Activated effector memory CD4-positive, alpha-beta T cell treated with anti-CD3 and anti-CD28 coated beads, Interleukin-2, amount 50 U/mL, for 16 hours (primary cell): Measurements from ENCODE around the gene LAMA3.
A peak's percentile ranks its signal among the peaks of the same experiment; 100 is the strongest.

Experiments used
- DNase-seq: peaks from one replicate; pipeline ENCODE4 v3.0.0-alpha.2; 2020

LAMA3 gene

GRCh38 chr18:23825496-23825895 is 136.2 kb downstream of the LAMA3 start:
- no peak for DNase-seq

DNA sequence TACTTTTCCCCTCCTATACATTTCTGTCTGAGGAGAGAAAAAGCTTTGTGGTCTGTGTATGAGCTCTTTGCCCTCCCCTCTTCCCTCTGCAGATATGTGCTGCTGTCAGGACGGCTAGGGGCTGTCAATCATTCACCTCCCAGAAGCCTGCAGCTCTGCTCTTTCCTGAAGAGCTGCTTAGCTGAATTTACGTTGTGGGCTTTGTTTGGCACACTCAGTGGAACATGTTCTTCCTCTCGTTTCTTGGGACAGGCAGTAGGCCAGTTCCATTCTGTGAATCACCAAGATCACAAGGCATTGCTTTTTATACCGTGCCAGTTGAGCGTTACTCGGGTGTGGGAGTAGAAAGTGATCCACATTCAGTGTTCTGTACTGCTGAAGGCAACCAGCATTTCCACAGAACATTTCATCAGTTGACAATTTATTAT is 136.7 kb downstream of the LAMA3 start:
- DNase-seq: no peak

DNA sequence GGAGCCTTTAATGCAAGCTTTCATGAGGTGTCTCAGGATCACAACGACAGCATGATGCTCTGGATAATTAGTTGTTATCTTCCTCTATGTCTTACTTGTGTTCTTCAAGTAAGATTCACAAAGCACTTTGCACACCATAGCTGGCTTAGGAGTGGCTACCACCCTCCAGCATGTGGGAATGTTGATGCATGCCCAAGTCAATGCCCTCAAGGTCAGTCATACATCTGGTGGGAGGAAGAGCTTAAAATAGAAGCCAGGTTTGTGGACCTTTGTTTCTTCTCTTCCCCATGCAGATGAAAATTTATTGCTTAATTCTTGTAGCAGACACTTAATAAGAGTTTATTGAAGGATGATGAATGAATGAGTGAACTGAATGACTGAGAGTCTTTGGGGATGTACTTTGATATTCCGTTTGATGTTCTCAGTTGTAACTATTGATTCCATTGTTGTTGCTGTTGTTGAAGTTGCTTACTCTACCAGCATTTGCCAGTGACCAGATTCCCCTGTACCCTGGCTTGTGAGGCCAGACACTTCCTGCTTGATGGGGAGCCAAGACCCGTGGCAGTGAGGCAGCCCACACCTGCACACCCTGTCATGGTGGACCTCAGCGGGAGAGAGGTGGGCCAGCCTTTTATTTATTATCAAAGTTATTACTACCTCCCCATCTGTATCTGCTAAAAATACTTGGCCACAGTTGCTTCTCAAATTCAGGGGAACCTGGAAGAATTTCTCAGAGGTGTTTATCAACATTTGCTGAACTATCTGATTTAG is 137.8 kb downstream of the LAMA3 start:
- DNase-seq: no peak

DNA sequence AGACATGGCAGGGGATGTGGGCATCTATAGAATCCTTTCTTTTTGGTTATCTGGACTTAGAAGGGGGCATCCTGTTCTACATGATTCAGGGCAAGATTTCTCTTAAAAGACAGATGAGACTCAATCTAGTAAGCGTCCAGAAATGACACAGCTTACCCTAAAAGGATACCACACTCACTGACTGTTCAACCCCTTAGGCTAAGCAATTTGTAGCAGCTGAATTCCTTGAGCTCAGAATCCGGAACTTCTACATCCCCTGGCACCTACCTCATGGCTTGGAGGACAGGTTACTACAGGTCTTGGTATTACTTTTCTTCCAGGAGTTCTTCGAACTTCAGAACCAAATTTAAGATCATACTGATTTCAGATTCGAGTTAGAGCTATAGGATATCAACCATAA is 138.4 kb downstream of the LAMA3 start:
- no peak for DNase-seq

DNA sequence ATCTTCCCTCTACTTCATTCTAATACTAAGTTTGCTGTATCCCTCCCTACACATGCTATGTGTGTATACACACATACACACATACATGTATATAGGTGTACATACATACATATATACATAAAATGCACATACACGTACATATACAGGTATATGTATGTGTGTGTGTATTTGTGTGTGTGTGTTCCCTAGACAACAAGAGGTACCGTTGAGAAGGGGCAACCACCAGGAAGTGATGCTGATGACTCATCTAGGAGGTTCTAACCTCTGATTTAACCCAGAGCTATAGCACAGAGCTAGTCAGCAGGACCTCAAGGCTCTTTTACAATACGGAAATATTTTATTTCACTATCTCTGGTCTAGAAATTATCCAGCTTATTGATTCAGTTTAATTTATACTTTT is 139.2 kb downstream of the LAMA3 start:
- peak; percentile 73 for DNase-seq

- no peak for DNase-seq
Measured at GRCh38 chr18:23832911-23833310, 143.7 kb downstream of the LAMA3 start.

- DNase-seq: no peak
Measured at GRCh38 chr18:23833714-23834113, 144.5 kb downstream of the LAMA3 start.

DNA sequence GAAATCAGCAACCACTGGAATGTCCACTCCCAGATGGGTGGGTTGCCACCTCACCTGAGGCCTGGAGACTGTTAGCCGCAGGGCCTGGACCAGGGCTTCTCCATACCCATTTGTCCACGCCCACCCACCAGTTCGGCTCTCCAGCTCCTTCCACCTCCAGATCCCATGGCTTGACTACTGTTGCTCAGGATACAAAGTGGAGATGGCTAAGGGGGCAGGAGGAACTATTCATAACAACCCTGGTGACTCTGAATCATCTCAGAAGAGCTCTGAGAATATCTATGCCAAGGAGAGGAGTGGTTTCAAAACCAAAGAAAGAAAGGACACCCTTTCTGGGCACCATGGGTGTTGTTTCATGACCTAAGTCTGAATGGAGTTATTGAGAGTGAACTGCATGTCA is 145.8 kb downstream of the LAMA3 start:
- no peak for DNase-seq

DNA sequence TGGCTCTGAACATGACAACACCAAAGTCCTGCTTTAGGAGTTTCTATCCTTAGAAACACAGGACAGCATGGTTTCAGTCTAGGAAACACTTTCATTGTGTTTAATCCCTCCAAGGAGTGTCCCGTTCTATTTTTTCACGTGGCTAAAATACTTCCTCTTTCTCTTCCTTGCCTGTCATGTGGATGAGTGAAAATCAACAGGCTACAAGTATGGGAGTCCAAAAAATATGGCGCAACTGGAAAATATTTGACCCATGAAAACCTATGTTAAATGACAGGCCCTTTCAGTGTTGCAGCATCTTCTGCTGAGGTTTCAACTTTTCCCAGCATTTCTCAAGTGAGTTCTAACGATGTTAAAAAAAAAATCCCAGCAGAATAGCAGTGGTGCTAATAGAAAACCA is 146.3 kb downstream of the LAMA3 start:
- DNase-seq: no peak

DNA sequence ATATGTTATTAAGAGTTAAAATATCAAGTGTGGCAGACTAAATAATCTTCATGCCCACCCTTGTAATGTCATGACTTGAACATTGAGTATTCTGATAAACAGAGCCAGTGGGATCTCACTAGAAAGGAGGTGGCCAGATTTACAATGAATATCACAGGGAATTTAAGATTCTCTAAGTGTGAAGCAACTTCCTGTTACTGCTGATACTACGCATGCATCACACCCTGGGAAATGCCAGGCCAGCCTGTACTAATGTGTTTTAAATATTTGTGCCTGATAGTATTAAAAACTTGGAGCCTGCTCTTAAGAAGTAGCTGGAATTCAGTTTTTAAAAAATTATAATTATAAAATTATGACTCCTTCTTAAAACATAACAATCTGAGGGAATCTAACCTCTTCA is 148.3 kb downstream of the LAMA3 start:
- no peak for DNase-seq

- DNase-seq: no peak
Measured at GRCh38 chr18:23838233-23838632, 149.0 kb downstream of the LAMA3 start.

GRCh38 chr18:23838801-23839366 is 149.6 kb downstream of the LAMA3 start:
- DNase-seq: no peak

GRCh38 chr18:23842305-23842704 is 153.1 kb downstream of the LAMA3 start:
- DNase-seq: no peak

- no peak for DNase-seq
Measured at GRCh38 chr18:23844991-23845680, 155.9 kb downstream of the LAMA3 start.

DNA sequence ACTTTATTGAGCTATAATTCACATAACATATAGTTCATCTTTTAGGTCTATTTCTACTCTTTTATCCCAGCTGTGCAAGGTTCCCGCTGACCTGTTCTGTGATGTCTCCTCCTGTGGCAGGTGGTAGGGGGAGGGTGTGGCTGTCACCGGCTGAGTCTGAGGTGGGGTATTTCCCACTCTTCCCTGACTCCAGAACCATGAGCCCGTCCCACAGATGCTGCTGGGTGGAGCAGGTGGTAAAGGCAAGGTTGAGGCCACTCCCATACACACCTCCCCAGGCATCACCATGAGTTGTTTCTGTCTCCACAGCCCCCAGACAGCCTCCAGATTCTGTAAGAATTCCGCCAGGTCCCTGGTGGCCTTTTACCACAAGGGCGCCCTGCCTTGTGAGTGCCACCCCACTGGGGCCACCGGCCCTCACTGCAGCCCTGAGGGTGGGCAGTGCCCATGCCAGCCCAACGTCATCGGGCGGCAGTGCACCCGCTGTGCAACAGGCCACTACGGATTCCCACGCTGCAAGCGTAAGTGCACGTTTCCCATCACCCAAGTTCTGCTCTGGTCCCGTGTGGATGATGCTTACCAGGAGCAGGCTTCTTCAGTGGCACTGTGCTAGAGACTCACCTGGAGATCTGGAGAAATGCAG is 156.9 kb downstream of the LAMA3 start:
- DNase-seq: no peak

GRCh38 chr18:23847321-23847986 is 158.2 kb downstream of the LAMA3 start:
- DNase-seq: no peak

DNA sequence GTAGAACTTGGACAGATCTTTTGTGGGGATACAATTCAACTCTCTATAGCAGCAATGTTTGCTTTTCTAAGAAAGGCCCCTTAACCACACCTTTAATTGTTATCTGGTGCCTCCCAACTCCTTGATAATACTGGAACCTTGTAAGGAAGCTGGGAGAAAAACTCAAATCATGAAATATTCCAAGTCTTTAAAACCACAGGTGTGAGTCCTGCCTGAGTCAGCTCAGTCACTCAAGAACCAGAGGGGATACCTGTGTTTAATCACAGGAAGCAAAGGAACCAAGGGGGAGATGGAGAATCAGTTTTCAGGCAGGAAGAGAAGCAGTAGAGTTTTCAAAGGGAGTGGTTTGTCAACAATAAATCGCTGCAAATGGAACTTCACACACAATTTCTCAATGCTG is 159.9 kb downstream of the LAMA3 start:
- DNase-seq: no peak

DNA sequence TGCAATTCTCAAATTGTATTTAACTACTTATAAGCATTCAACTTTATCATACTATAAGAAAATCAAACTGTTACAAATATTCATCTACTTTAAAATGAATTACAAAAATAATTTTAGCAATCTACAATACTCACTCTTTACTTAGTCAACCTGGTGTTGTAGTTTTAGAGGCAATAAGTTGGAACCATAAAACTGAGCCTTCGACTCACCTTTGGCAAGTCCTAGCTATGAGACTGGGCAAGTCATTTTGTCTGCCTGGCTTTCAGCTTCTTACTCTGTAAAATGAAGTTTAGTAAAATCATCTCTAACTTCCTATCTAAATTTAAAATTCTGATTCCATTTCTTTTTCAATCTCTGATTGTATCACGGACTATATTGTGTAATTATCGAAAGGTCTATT is 161.0 kb downstream of the LAMA3 start:
- no peak for DNase-seq

DNA sequence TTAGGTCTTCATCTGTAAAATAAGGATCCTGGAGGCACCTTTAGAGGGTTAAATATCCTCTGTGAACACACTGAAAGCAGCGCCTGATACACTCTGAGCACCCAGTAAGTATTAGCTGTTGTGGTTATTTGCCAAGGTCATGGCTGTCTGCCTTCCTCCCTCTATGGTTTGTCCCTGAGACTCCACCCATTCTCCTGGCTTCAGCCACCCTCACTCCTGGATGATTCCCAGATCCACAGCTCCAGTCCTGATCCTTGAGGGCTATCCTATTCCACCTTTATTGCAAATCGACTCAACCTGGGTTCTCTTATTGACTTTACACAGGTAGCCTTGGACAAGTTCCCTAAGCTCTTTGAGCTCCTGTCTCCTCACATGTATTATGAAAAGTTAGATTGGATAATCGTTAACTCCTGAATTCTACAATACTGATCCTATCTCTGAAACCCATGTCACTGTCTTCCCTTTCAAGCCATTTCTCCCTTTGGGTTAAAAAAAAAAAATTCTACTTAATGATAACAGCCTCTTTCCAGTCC is 162.3 kb downstream of the LAMA3 start:
- DNase-seq: no peak

GRCh38 chr18:23852236-23853045 is 163.2 kb downstream of the LAMA3 start:
- DNase-seq: no peak

- DNase-seq: no peak
Measured at GRCh38 chr18:23853448-23854195, 164.4 kb downstream of the LAMA3 start.
